GDM1 (cell line): ENCODE measurements around the gene PRKCE.

Experiments
- DNase-seq: peaks from one replicate; lab custom pipeline; 2025; lab: John Stamatoyannopoulos, UW

The PRKCE gene

DNA sequence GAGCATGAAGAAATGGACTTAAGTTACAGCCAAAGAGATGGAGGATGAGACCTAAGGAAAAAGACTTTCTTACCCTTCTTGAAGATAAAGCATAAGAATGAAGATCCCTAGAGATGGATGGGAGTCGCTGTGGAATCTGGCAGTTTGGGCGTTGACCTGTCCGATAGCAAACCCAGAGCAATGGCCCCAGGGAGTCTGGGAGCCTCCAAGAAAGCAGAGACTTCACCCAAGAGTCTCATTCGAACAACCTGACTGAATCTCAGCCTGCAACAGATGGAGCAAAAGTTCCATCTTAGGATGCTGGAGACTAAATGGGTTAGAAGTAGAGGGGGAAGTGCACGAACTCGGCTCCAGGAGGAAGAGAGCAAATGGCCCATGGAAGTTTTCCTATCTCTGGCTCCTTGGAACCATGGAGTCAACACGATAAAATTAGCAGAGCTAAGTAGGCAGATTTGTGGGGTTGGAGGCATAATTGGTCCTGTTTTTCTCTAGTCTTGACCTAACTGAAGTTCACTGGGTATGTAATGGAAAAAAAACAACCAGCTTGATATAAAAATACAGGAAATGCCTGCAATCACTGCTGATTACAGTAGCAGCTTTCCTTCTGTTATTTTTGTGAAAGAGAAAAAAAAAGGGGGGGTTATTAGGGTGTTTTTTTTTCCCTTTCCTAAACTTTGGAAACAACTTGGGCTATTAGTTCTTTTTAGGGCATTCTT lies 467.3 kb downstream of the PRKCE start:
- DNase-seq, result no peak

DNA sequence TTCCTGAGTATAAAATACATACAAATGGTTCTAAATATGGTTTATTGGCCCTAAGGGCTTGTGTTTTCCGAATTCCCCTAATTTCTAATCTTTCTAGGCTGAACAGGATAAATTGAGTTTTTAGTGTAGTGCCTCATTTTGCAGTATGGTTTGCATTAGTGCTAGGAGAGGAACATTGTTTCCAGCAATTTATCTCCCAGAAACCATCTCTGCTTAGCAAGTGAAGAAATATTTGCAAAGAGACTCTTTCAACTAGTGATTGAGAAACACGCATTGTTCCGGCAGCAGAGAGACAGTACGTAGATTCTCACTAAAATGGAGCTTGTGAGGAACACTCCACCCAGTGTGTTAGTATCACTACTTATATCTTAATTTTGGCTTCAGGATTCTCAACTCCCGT lies 468.0 kb downstream of the PRKCE start:
- no peak for DNase-seq

DNA sequence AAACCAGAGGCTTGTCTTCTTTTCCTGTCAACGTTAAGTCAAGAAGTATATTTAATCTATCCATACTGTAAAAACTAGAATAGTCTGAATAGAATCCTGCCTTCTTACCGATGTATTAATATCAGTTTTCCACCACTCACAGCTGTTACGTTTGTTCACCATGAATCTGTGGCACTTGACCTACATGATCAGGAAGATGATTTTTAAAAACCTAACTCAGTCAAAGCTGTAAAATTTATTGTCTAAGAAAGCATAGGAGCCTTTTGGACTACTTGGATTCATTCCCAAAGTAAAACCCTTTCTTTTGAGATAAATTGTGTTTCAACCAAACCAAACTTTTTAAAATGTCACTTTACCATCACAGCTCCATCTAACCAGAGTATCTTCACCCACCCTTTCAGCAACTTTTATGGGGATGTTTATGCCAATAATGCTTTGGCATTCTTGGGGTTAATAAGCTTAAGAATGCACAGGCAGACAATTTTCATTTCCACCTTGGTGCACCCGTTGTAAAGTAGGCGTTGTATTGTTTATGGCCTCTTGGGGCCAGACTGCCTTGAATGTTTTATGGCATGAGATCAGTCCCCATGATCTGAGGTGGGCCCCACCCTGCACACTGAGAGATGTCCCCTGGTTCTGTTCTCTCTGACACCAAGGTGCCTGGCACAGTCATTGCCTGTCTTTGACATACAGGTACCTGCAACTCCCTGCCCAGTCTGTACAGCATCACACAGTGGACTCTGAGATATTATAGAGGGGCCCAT lies 469.5 kb downstream of the PRKCE start:
- no peak for DNase-seq

DNA sequence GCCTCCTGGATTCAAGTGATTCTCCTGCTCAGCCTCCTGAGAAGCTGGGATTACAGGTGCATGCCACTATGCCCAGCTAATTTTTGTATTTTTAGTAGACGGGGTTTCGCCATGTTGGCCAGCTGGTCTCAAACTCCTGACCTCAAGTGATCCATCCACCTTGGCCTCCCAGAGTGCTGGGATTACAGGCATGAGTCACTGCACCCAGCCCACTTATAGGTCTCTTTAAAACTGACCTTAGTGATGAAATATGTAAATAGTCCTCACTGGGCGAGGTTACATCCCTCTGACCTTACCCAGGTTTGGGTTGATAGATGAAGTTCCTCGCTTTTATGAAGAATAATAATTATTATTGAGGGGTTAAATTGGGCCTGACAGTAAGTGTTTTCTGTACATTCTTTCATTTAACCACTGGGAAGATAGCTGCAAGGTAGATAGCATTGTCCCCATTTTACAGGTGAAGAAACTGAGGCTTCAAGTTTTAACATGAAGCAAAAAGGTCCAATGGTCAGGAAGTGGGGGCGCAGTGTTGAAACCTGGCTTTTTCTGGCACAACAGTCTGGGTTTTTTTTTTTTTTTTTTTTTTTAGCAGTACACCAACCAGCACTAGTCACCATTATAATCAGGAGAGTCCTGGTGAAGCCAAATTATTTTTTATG lies 471.0 kb downstream of the PRKCE start:
- DNase-seq, result no peak

DNA sequence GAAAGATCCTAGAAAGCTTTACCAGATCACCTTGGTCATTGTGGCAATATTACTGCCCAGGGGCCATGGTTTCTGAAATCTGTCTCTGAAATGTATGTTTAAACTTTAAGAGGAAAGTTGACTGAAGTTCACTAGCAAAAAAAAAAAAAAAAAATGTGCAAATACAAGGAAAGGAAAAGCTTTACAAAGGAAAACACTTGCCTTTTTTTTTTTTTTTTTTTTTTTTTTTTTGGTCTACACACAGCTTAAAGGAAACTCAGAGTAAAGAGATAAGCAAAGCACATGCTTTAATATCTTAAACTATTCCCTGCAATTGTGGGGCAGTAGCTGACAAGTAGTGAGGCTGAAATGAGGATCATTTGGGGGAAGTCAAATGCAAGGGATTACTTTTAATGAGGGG lies 471.5 kb downstream of the PRKCE start:
- DNase-seq, result no peak

DNA sequence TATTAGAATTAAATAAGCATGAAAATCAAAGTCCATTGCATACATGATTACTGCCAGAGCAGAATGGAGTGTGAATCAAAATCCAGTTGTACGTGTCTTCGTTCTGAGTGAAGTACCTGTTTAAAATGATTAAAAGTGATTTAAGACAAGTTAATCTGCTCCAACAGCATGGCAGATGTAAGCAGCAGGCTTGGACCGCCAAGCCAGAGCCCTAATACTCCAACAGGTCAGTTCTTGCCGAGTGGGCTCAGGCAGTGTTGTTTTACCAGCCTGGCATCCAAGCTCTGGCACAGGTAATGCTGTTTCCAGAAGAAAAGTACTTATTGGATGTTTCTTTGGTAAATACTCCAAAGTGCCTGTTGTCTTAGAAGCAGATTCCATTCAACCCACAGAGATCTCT lies 474.3 kb downstream of the PRKCE start:
- DNase-seq, result no peak

DNA sequence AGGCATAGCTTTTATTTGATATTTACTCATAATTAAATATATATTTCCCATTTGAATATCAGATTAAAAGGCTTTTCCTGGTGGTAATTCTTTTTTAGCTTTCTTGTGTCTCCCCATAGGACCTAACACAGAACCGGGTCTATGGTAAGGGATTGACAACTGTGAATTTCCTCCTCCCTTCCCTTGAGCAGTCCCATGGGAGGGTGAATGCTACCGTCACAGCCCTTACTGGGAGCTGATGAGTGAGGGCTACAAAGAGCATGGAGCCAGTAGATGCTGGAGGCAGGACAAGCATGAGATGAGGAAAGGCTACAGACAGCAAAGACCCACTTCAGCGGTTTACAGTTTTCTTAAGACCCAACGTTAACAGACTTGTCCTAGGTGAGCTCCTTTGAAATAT lies 475.1 kb downstream of the PRKCE start:
- DNase-seq, result no peak

DNA sequence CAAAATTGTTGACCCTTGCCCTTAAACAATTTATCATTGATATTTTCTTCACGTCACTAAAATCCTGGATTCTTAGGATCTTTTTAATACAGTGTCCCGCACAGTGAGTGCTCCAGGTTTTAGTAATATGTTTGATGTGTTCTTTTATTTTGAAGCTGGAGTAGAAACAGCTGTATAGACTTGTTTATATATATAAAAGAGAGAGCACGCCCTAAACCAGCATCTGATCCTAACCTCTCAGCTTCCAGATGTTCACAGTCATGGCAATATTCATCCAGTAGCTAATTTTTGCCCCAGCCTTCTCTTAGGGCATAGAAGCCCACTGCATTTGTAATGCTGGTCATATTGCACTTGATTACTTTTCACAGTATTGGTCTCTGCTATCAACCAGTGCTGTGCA lies 475.7 kb downstream of the PRKCE start:
- DNase-seq, result no peak

DNA sequence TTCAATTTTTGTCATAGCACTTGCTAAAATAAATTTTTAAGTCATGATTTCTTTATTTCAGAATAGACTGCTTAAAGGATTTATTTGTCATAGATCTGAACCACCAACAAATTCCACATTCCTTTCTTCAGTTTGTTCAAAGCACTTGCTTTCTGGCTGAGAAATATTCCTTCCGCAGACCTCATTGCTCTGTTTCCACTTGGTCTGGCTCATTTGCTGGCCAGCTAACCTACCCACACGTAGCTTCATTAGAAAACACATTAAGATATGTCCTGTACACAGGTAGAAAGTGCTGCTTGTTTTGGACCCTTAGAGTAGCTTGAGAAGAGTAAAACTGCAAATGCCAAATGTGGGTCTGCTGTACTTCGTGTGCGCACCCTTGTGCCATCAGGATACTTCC lies 479.0 kb downstream of the PRKCE start:
- DNase-seq, result no peak

DNA sequence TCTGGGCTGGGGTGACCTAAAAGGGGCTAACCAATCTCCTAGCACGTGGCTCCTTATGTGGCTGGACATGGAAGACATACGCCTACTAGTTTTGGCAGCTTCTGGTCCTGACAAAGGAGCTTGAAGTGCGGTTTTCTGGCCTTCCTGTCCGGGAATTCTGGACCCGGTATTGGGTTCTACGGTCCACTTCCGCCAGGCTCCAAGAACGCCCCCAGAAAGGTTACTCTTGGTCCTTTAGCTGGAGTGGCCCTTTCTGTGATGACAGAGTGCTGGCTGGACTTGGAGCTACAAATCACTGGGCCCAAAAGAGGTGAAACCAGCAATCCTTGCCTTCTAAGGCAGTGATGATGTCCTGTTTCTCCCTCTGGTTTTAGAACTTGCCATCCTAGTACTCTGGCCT lies 481.5 kb downstream of the PRKCE start:
- DNase-seq, result no peak

DNA sequence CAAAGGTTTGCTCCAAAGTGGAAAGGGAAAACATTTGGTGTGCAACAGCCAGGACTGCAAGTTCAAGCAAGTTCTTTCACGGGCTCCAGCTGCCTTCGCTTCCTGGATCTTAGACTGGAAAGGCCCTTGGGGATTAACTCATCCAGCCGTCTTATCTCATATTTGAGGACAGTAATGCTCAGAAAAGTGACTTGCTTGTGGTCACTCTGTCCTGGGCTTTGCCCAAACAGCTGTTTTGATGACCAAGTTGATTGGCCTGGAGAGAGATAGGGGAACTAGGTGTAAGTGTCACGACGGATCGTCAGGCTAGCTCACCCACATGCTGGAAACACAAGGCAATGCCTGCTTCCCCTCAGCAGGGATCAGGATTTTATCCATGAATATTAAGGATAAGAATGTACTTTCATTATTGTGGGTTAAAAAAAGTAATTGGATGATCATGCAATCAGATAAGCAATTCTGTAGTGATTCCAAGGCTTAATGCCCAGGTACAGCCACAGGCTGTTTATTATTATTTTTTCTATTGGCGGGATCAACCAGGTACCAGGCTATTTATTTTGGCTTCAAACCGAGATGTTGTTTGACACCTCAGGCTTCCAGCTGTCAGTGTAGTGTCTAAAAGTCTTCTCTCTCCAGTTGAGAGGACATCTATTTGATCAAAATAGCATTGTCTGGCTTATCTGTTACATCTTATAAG lies 483.2 kb downstream of the PRKCE start:
- DNase-seq, result no peak

DNA sequence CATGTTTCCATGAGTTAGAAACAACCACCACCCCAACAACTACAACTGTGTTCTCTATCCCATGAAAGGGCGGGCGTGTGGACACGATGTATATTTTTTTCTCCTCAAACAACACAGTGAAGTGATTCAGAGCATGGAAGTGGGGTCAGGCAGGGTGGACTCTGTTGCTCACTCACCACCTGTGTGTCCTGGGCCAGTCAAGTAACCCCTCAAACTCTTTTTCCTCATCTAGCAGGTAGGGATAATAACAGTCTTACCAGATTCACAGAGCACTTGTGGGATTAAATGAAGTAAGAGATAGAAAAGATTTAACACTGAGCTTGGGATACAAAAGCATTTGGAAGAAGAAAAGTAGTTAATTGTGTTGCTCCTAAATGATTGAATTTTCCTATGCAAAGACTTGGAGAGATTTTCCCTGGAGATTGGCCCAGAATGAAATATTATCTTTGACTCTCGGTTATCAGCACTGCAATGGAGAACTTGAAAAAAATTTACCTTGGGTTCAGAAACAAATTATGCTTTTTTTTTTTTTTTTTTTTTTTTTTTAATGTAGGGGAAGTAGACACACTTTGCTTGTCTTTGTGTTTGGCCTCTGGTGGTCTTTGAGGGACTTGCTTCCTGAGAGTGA lies 483.9 kb downstream of the PRKCE start:
- no peak for DNase-seq

DNA sequence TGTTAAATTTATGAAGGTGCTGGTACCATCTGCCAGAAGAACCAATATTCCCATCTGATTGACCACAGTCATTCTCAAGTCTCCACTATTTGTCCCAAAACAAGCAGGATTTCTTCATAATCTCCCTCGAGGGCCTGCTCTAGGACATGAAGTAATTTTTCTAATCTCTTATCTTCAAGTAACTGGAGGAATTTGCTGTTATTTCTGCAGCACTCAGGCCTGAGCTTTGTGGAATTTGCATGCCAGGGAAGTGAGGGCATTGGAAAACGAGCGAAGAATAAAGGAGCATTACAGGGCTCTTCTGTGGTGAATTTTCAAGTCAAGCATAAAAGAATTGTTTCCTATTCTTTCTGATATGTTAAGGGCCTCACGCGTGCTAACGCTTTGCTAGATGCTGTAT lies 484.5 kb downstream of the PRKCE start:
- DNase-seq, result no peak

DNA sequence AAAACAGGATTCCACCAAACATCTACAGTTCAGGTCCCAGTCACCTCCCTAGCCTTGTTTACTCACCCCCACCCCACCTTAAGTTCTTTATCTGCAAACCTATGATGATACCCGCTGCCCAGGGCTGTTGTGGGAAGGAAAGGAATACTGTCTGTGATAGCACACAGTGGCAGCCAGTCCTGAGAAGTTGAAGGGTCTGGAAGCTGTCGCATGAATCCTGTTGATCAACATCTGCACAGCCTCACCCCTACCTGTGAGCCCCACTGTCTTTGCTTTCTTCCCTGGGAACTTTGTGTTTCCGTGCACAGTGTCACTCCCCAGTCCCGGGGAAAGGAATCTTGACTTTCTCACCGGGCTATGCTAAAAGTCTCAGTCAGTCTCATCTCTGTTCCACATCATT lies 485.0 kb downstream of the PRKCE start:
- no peak for DNase-seq

DNA sequence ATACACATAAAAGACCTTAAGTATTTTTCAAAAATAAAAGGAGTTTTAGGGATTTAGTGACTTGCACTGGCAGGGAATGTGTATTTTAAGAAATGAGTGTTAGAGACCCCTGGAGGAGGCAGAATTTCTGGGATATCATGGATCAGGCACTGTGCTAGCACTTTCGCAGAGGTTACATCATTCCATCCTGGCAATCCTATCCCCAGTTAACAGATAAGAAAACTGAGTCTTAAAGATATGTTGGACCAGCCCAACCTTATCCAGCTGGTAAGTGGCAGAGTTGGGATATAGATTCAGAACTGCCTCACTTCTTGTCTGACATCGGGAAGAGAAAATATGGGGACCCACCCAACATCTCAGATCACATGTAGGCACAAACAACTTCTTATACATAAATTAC lies 485.5 kb downstream of the PRKCE start:
- DNase-seq, result no peak

DNA sequence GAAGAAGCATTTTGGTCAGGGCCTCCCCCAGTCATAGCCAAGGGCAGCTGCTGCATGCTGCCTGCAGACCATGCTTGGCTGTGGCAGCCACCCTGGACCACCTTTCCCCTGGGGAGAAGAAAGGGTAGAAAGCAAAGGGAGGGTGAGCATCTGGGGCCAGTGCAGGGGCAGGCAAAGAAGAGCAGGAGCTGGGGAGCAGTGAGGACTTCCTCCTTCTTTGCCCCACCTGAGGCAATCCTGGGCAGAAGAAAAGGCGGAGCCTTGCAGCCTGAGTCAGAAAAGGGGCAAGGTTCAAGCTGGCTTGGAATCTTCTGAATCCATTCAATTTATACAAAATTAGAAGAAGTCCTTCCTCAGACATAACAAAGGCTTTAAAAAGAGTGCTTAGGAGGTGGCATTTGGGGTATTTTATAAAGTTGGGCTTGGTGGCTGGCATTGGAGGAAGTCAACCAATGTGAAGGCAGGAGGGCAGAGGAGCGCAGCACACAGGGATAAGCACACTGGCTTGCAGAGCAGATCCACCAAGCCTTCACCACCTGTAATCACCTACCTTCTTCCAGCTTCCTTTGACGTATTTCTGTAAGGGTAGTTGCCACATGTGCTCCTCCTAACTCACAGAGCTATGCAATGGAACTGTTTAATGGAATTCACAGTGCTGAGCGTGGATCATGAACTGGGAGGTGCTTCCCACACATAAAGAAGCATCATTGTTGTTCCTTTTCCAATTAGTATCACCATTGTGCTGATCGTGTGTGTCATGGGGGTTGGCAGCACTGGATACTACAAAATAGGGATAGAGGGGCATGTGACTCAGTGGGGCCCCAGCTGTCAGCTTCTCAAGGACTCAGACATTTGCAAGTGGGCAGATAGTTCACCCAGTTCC lies 491.3 kb downstream of the PRKCE start:
- no peak for DNase-seq

DNA sequence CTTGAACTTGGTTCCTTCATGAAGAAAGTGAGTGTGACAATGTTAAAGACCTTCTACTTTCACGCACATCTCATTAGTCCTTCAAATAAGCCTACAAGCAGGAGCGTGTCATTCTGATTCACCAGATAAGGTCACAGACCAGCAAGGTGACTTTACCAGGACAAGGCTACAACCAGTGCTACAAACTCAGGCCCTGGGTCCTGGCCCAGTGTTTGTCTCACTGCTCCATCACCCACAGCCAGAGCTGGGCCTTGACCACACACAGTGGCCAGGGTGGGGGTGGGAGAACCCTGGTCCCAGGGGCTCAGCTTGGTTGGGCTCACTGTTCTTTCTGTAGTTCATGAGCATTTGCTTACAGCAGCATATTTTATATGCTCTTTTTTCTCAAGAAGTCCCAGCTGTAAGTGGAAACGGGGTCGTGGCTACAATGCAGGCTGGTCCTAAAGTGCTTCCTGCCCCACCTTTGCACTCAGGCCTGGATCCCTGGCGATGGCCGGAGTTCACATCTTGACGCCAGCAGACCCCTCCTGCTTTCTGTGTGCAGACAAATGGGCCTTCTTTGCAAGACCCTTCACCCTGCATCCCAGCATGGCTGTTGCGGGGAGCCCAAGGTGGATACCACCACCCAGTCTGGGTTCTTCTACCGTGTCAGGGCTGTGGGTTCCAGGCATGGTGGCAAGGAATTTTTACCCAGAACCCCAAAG lies 492.1 kb downstream of the PRKCE start:
- no peak for DNase-seq

DNA sequence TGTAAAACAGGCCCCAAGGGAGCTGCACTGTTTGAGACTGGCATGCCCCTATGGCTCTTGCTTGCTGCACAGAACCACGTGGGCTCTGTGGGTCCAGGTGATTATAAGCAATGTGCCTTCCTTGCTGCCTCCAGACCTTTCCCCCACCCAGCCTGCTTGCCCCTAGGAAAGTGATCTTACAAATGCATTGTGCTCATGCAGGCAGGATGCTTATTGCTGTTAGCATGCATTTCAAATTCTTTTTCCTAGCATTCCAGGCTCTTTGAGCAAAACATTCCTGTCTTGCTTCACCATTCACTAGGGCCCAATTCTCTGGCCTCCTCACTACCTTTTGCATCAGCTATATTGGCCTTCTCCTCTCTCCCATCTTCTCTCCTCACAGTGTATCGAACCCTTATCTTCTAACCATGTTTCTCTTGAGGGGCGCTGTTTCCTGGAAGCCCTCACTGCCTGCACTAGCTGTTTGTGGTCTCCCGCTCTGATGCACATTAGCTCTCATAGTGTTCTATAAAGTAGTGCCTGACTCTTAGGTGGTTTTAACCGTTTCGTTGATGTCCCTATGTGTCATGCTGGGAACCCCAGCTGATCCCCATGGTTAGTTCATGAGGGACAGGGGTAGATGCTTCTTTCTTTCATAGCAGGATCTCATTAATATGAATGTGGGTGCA lies 492.8 kb downstream of the PRKCE start:
- no peak for DNase-seq

DNA sequence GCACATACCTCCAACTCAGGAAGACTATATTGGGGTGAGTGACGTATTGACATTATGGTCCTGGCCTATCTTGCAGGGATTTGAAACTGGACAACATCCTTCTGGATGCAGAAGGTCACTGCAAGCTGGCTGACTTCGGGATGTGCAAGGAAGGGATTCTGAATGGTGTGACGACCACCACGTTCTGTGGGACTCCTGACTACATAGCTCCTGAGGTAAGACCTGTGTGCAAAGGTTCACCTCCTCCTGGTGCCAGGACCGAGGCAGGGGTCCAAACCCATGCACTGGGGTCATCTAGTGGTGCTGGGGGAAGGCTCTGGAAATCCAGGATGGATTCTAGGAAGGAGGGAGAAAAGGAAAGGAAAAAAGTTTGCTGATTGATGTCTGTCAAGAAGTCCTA lies 493.5 kb downstream of the PRKCE start:
- DNase-seq, result no peak

DNA sequence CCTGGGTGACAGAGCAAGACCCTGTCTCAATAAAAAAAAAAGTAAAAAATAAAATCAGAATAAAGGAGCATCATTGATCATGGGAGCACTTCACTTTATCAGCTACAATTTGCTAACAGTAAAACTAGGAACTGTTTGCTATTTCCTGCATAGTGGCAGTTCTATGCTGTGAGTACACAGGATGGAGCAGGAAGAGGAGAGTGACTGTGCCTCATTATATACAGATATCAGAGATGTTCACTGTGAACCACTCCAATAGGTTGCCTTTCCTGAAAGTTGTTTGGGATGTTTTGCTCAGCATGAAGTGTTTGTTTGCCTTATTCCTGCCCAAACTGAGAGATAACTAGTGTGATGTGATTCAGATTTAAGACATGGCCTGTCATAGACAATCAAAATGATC lies 494.4 kb downstream of the PRKCE start:
- DNase-seq, result no peak
